Stimulated activated memory B cell treated with anti-CD40 and anti-IgM and Interleukin-4, amounts not matched to agents 10 μg/mL and 1 μg/mL and 100 μg/mL, for 72 hours (primary cell): ENCODE data around the gene EGLN1.

Source experiments
- ATAC-seq: fragments of 150-1000 bp; cut with Tn5 transposase; 2 replicates; pipeline ENCODE4 v1.10.0; 2021
- H3K27ac Mint-ChIP-seq: one replicate; pipeline ENCODE4 v1.8.0; 2022; ENCODE audit warnings: mild to moderate bottlenecking, mixed read lengths
- H3K27me3 Mint-ChIP-seq: one replicate; pipeline ENCODE4 v1.8.0; 2022; ENCODE audit warnings: mixed read lengths
- H3K36me3 Mint-ChIP-seq: one replicate; pipeline ENCODE4 v1.8.0; 2022; ENCODE audit warnings: mixed read lengths
- H3K4me1 Mint-ChIP-seq: one replicate; pipeline ENCODE4 v1.8.0; 2022; ENCODE audit warnings: mixed read lengths
- H3K4me3 Mint-ChIP-seq: one replicate; pipeline ENCODE4 v1.8.0; 2022; ENCODE audit warnings: mild to moderate bottlenecking, moderate library complexity, mixed read lengths
- H3K9me3 Mint-ChIP-seq: one replicate; pipeline ENCODE4 v1.8.0; 2022; ENCODE audit warnings: mixed read lengths

Gene EGLN1

DNA sequence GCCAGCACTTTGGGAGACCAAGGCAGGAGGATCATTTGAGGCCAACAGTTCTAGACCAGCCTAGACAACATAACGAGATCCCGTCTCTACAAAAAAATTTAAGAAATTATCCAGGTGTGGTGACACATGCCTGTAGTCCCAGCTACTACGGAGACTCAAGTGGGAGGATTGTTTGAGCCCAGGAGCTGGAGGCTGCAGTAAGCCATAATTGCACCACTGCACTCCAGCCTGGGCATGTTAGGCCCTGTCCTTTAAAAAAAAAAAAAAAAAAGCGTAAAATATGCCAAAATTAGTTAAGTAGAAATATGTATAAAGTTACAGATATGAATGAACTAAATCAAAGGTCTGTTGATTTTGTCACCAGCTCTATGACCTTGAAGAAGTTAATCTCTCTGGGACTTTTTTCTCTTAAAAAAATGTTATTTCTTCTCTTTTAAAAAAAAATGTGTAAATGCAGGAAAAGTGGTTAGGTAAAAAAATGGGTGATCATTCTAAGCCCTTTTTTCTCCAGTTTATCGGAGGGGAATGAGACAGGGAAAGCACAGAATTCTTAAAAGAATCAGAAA is 7.0 kb downstream of the EGLN1 start:
- Mint-ChIP-seq H3K36me3 (peaks cover 27% of the 10 kb centered on the region), H3K9me3 (no peaks in the 10 kb centered on the region), H3K27me3 (no peaks in the 10 kb centered on the region), H3K27ac (no peak overlapping the region), H3K4me1 (peaks cover 61% of the 10 kb centered on the region), H3K4me3 (no peak overlapping the region)
- no peak for ATAC-seq

DNA sequence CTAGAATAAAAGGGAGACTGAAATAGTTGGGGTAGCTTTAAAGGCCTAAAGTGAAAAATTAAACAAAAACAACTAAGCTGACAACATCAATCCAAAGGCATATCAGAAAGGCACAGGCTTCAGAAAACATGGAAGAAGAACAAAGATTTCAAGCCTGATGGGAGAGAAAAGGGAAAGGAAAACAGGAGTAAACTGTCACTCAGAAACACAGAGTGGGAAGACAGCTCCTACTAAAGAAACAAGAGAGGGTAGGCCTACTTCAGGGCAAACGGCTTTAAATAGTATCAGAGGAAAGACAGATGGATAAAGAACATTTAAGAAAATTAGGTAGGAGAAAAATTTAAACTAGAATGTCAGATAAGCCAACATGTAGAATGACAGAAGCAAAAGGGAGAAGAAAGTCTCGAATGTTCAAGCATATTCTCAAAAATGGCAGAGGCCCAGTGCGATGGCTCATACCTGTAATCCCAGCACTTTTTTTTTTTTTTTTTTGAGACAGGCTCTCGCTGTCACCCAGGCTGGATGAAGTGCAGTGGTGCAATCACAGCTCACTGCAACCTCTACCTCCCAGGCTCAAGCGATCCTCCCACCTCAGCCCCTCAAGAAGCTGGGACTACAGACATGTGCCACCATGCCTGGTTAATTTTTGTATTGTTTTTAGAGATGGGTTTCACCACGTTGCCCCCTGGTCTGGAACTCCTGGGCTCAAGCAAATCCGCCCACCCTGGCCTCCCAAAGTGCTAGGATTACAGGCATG is 7.6 kb downstream of the EGLN1 start:
- Mint-ChIP-seq H3K27me3 (no peaks in the 10 kb centered on the region), H3K4me1 (peaks cover 54% of the 10 kb centered on the region), H3K27ac (no peak overlapping the region), H3K9me3 (no peaks in the 10 kb centered on the region), H3K4me3 (no peak overlapping the region), H3K36me3 (peaks cover 27% of the 10 kb centered on the region)
- no peak for ATAC-seq

DNA sequence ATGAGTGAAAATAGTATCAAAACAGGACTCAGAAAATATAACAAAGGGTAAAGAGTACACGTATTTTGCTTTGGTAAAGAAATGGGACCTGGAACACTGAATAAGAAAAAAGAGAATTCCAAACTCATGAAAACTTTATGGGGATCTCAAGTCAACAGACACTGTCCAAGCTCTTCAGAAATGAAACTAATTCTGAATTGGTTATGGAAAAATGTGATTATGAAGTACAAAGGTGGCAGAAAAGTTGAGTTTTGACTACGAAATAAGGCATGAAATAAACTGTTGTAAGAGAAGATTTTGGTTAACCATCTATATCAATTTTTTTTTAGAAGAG is 8.4 kb downstream of the EGLN1 start:
- Mint-ChIP-seq H3K4me3 (no peak overlapping the region), H3K27me3 (no peaks in the 10 kb centered on the region), H3K4me1 (peaks cover 47% of the 10 kb centered on the region), H3K27ac (no peak overlapping the region), H3K36me3 (peaks cover 27% of the 10 kb centered on the region), H3K9me3 (no peaks in the 10 kb centered on the region)
- ATAC-seq = no peak

DNA sequence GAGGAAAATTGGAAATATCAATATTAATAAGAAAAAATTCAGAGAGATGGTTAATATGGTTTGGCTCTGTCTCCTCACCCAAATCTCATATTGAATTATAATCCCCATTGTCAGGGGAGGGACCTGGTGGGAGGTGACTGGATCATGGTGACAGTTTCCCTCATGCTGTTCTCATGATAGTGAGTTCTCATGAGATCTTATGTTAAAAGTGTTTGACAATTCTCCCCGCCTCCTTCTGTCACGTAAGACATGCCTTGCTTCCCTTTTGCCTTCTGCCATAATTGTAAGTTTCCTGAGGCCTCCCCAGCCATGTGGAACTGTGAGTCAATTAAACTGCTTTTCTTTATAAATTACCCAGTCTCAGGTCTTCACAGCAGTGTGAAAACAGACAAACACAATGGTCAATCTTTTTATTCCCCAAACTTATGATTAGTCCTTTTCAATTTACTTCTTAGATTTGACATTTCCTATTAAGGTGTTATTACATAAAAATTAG is 11.0 kb downstream of the EGLN1 start:
- Mint-ChIP-seq H3K36me3 (peaks cover 27% of the 10 kb centered on the region), H3K27ac (no peak overlapping the region), H3K9me3 (no peaks in the 10 kb centered on the region), H3K27me3 (no peaks in the 10 kb centered on the region), H3K4me1 (peaks cover 31% of the 10 kb centered on the region), H3K4me3 (no peak overlapping the region)
- no peak for ATAC-seq

DNA sequence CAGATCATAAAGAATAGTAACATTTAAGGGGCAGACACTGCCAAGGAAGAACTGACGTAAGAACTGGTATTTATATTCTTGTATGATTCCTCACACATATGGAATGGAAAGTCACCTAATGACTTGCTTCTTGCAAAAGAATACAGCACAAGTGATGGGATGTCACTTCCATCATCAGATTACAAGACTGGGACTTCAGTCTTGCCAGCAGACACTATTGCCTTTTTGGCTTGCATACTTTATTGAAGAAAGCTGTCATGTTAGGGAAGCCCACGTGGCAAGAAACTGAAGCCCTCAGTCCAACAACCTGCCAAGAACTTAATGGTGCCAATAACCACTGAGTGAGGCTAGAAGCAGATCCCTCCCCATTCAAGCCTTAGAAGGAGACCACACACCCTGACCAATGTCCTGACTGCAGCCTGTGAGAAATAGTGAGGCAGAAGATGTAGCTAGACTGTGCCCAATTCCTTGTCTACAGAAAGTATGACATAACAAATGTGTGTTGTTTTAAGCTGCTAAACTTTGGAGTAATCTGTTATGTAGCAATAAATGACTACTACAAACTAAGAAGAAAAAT is 12.0 kb downstream of the EGLN1 start:
- Mint-ChIP-seq H3K27me3 (no peaks in the 10 kb centered on the region), H3K36me3 (peaks cover 35% of the 10 kb centered on the region), H3K4me3 (no peak overlapping the region), H3K4me1 (peaks cover 35% of the 10 kb centered on the region), H3K9me3 (no peaks in the 10 kb centered on the region), H3K27ac (no peak overlapping the region)
- no peak for ATAC-seq

DNA sequence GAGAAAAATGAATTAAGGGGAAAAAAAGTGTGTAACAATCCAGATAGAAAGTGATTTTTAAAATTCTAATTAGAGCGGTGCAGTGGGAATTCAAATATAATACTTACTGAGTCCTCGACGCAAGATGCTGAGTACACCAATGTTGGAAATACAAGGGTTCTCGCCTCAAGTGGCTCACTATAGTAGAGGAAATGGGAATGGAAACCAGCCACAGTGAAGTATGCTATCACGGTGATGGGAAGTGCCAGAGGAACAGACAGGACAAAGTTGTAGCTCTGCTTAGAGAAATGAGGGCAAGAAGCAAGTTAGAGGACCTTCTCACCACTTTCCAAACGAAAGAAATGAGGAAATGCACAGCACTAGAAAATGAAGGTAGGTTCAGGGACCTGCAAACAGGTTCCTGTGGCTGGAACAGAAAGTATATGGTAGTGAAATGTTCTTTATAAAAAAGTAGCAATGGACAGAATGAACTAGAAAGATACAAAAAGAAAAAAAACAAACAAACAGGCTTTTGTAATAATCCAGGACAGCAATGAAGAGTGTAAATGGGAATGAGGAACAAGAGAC is 13.5 kb downstream of the EGLN1 start:
- Mint-ChIP-seq H3K4me1 (peaks cover 24% of the 10 kb centered on the region), H3K9me3 (no peaks in the 10 kb centered on the region), H3K27me3 (no peaks in the 10 kb centered on the region), H3K27ac (no peak overlapping the region), H3K36me3 (peaks cover 24% of the 10 kb centered on the region), H3K4me3 (no peak overlapping the region)
- ATAC-seq = no peak

DNA sequence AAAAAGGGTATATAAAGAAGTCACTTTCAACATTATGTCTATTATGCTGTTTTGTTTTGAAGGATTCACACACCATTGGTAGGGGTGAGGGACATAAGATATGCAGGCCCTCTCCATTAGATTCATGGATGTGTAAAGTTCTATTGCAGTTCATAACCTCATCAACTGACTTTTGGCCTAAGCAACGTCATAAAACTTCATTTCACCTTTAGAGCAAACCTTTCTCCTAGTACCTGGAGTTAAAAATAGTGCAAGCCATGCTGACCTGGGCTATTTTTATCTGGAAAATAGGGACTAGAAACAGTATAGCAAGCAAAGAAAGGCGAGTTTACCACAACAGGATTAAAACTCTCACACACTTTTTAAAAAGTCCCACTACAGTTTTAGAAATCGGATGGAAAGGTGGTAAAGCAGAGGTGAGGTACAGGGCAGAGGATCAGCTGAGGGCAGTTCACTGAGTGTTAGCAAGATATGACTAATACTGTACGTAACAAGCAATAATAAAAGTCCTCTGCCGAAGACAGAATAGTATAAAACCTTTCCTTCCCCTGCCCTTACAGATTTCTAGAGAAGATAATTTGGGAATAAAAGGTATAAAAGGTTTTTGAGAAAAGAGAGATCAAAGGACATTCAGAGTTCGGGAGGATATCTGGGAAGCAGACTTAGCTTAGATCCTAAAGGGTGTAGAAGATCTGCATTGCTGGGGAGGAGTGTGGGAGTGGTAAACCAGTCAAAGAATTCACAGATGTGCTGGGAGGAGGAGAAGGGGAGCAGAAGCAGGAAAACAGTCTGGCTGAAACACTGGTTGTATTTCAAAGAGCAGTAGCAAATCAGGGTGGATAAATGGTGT is 14.3 kb downstream of the EGLN1 start:
- H3K9me3 Mint-ChIP-seq = no peaks in the 10 kb centered on the region
- no peak overlapping the region for H3K4me3 Mint-ChIP-seq
- H3K27me3 Mint-ChIP-seq = no peaks in the 10 kb centered on the region
- H3K27ac Mint-ChIP-seq = no peak overlapping the region
- peaks cover 16% of the 10 kb centered on the region for H3K4me1 Mint-ChIP-seq
- peaks cover 16% of the 10 kb centered on the region for H3K36me3 Mint-ChIP-seq
- no peak for ATAC-seq

DNA sequence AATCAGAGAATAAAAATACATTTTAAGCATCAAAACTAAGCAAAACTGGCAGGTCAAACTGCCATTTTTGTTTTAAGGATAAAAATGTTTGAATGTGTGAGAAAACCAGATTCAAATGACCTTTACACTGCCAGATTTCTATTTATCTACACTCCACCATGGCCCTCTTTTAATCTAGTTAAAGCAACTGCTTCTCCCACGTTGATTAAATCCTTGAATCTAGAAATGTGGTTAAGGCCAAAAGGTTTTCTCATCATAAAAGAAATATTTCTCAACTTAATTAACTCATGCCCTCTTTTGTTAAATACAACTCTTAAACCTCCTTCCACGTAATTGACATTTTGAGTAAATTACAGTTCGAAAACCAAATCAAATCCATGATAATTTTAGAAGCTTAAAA is 15.0 kb downstream of the EGLN1 start:
- ATAC-seq = no peak
- Mint-ChIP-seq H3K4me1 (peaks cover 8% of the 10 kb centered on the region), H3K27me3 (no peaks in the 10 kb centered on the region), H3K4me3 (no peak overlapping the region), H3K27ac (no peak overlapping the region), H3K9me3 (no peaks in the 10 kb centered on the region), H3K36me3 (peaks cover 13% of the 10 kb centered on the region)

DNA sequence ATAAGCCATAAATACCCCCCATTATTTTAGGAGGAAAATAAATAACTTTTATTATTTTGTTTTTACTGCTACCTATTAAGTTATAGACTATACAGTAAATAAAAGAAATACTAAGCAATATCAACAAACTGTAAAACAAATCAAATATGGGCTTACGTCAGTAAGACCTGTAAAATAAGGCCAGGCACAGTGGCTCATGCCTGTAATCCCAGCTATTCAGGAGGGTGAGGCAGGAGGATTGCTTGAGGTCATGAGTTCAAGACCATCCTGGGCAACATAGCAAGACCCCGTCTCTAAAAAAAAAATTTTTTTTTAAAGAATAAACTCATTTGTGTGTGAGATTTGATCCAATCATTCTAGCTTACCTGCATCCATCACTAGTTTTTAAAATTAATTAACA is 17.8 kb downstream of the EGLN1 start:
- Mint-ChIP-seq H3K4me3 (no peak overlapping the region), H3K4me1 (peaks cover 11% of the 10 kb centered on the region), H3K27me3 (no peaks in the 10 kb centered on the region), H3K9me3 (no peaks in the 10 kb centered on the region), H3K36me3 (peaks cover 13% of the 10 kb centered on the region), H3K27ac (no peak overlapping the region)
- no peak for ATAC-seq

DNA sequence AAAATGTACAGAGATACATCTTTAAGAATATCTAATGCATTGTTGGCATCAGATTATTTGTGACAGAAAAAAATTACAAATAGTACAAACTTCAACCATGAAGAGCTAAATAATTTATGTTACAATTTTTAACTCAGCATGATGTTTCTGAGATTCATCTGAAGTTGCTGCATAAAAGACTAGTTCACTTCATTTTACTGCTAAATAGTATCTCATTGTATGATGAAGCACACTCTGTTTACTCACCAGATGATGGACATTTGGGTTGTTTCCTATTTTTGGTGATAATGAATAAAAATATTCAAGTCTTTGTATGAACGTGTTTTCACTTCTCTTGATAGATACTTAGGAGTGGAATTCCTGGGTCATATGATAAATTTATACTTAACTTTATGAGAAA is 20.6 kb downstream of the EGLN1 start:
- no peaks in the 10 kb centered on the region for H3K27me3 Mint-ChIP-seq
- peaks cover 17% of the 10 kb centered on the region for H3K36me3 Mint-ChIP-seq
- H3K9me3 Mint-ChIP-seq = no peaks in the 10 kb centered on the region
- peaks cover 35% of the 10 kb centered on the region for H3K4me1 Mint-ChIP-seq
- H3K4me3 Mint-ChIP-seq = no peak overlapping the region
- no peak for ATAC-seq
- H3K27ac Mint-ChIP-seq = no peak overlapping the region

DNA sequence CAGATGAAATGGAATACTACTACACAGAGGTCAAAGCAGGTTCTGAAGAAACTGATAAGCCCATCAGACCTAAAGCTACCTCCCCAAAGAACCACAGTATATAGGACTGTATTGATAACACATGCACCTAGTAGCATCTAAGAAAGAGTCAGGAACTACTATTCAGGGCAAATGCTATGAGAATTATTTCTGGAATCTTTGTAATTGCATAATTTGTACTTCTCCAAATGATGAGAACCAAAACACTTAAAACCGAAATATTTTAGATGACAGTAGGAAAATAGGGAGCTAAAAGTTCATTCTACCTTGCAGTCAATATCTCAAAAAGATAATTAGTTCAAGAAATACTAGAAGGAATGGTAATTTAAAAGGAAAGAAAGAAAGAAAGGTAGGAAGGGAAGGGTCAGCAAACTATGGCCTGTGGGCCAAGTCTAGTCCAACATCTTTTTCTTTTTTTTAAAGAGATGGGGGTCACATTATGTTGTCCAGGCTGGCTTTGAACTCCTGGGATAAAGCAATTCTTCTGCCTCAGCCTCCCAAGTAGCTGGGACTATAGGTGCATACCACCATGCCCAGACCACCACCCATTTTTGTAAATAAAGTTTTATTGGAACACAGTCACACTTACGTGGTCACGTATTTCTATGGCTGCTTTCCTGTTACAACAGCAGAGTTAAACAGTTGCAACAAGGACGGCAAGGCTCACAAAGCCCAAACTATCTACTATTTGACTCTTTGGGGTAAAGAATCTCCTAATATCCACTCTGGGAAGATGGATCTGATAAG is 24.0 kb downstream of the EGLN1 start:
- Mint-ChIP-seq H3K36me3 (peaks cover 6% of the 10 kb centered on the region), H3K27ac (no peak overlapping the region), H3K27me3 (no peaks in the 10 kb centered on the region), H3K4me3 (no peak overlapping the region), H3K4me1 (peaks cover 56% of the 10 kb centered on the region), H3K9me3 (no peaks in the 10 kb centered on the region)
- no peak for ATAC-seq

DNA sequence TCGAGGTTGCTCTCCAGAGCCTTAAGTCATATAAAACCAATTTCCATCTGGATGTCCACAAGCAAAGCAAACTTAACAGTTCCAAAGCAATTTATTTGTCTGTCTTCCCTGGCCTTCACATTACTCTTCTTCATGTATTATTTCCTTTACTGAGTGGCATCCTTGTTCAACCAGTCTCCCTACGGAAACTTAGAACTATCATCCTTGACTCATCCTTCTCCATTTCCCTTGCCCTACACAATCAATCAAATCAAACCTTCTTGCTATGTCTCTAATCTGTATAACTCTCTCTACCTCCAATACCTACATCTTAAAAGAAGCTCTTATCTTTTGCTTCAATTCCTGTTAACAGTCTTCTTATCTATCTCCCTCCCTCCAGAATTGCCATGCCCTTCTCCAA is 25.4 kb downstream of the EGLN1 start:
- no peaks in the 10 kb centered on the region for H3K27me3 Mint-ChIP-seq
- peaks cover 63% of the 10 kb centered on the region for H3K4me1 Mint-ChIP-seq
- no peaks in the 10 kb centered on the region for H3K9me3 Mint-ChIP-seq
- H3K36me3 Mint-ChIP-seq = peaks cover 6% of the 10 kb centered on the region
- H3K27ac Mint-ChIP-seq = no peak overlapping the region
- no peak for ATAC-seq
- no peak overlapping the region for H3K4me3 Mint-ChIP-seq

DNA sequence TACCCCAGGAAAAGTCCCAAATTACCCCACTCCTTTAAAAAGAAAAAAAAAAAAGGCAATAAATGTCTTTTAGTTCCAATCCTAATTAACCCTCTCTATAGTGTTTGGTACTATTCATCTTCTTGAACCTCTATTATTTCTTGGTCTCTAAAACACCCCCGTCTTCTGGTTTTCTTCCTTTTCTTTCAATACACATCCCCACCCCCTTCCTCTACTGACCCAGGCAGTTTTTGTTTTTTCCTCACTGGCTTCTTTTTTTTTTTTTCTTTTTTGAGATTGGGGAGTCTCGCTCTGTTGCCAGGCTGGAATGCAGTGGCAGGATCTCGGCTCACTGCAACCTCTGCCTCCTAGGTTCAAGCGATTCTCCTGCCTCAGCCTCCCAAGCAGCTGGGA is 26.1 kb downstream of the EGLN1 start:
- no peak for ATAC-seq
- peaks cover 6% of the 10 kb centered on the region for H3K36me3 Mint-ChIP-seq
- no peaks in the 10 kb centered on the region for H3K27me3 Mint-ChIP-seq
- no peak overlapping the region for H3K4me3 Mint-ChIP-seq
- H3K27ac Mint-ChIP-seq = peak overlapping the region; percentile 35
- peaks cover 64% of the 10 kb centered on the region for H3K4me1 Mint-ChIP-seq
- no peaks in the 10 kb centered on the region for H3K9me3 Mint-ChIP-seq

DNA sequence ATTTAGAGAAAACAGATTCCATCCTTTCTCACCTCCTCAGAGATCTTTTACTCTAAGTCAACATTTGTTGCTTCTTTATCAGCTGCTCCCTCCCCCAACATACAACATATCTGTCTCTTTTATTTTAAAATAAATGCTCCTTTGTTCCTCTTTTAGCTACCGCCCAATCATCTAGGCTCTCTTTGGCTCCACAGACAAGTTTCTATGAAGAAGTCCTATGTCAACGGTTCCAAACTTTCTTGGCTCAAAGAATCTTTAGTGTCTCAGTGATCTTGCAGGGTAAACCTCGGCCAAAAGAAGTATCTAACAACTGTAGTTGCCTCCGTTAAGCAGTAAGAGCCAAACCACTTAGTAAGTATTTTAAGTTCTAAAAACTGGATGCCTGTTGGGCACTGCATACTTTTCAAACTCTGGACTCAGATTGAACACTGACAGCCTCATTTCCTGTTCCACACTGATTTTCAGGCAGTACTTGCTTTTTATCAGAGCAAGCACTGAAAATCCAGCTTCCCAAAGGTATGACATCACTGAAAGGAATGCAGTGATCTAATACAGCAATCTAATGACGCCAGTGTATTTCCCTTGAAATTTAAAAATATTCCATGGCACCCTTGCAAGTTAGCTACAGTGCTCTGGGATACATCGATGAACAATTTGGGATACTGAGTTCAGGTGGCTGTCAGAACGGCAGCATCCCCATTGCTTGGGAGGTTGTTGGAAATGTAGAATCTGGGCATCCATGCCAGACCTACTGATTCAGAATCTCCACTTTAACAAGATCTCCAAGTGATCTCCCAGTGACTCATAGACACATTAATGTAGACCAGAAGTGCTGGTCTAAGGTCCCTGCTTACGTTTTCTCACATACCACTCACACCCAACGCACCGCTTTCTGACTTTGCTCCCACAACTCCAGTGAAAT is 26.8 kb downstream of the EGLN1 start:
- H3K9me3 Mint-ChIP-seq = no peaks in the 10 kb centered on the region
- no peak for ATAC-seq
- peaks cover 71% of the 10 kb centered on the region for H3K4me1 Mint-ChIP-seq
- no peaks in the 10 kb centered on the region for H3K27me3 Mint-ChIP-seq
- no peak overlapping the region for H3K4me3 Mint-ChIP-seq
- H3K27ac Mint-ChIP-seq = peak overlapping the region; percentile 35
- H3K36me3 Mint-ChIP-seq = peaks cover 6% of the 10 kb centered on the region
